K562 (cell line): Measurements from ENCODE around the gene NMRK2. TPM values are rescaled to one million over a fixed set of nuclear protein-coding genes. Genes with fewer than 3 reads are reported as not detected.

ENCODE experiments used
- BACH1 ChIP-seq: fragments of 200-800 bp; sonication (Bioruptor generic); IDR thresholded peaks from 2 replicates; pipeline ENCODE4 v1.6.1; 2016; ENCODE audit warnings: missing genetic modification characterization, missing compliant biosample characterization
- BHLHE40 ChIP-seq: IDR thresholded peaks from 2 replicates; pipeline ENCODE4 v1.6.1; 2011; ENCODE audit warnings: low read length, improper control_type of control experiment
- FOSL1 ChIP-seq: fragments of 200-800 bp; sonication (Bioruptor generic); conservative IDR thresholded peaks from 2 replicates; pipeline ENCODE4 v1.6.1; 2016; ENCODE audit warnings: missing genetic modification characterization, missing compliant biosample characterization
- GTF2E2 ChIP-seq: fragments of 200-800 bp; sonication (Bioruptor generic); IDR thresholded peaks from 2 replicates; pipeline ENCODE4 v1.6.1; 2016; ENCODE audit warnings: missing genetic modification characterization, missing compliant biosample characterization
- HMG20A ChIP-seq: fragments of 450-650 bp; formaldehyde crosslinking; conservative IDR thresholded peaks from 2 replicates; pipeline ENCODE4 v1.4.0; 2020; ENCODE audit warnings: mild to moderate bottlenecking, mixed read lengths
- HOXB6 ChIP-seq: fragments of 250-450 bp; sonication (Bioruptor Pico); IDR thresholded peaks from 2 replicates; pipeline ENCODE4 v1.5.1; 2022; ENCODE audit warnings: mild to moderate bottlenecking, borderline replicate concordance
- HSF4 ChIP-seq: fragments of 250-450 bp; sonication (Bioruptor Pico); IDR thresholded peaks from 2 replicates; pipeline ENCODE4 v2.1.2; 2022; ENCODE audit warnings: mild to moderate bottlenecking, moderate library complexity, borderline replicate concordance
- KLF6 ChIP-seq: fragments of 250-450 bp; sonication (Bioruptor Pico); IDR thresholded peaks from 2 replicates; pipeline ENCODE4 v1.4.0; 2020; ENCODE audit warnings: mild to moderate bottlenecking, moderate library complexity, borderline replicate concordance
- MEF2A ChIP-seq: IDR thresholded peaks from 2 replicates; pipeline ENCODE4 v1.6.1; 2011; ENCODE audit warnings: low read depth, mild to moderate bottlenecking, low read length, moderate library complexity; ENCODE audit not compliant: control insufficient read depth
- NCOA2 ChIP-seq, 2 experiments: fragments of 450-650 bp; IDR thresholded peaks; 2 replicates each; pipeline ENCODE4 v1.6.1; 2018; ENCODE audit warnings: mild to moderate bottlenecking in 2 of 2, moderate library complexity in 1 of 2; ENCODE audit not compliant: partially characterized antibody in 2 of 2
- NEUROD1 ChIP-seq: fragments of 150-350 bp; IDR thresholded peaks from 2 replicates; pipeline ENCODE4 v1.6.1; 2014; ENCODE audit warnings: borderline replicate concordance, low read length, low read depth; ENCODE audit not compliant: partially characterized antibody
- NONO ChIP-seq, 2 experiments: fragments of 200-400 bp in 1 of 2; fragments of 450-650 bp in 1 of 2; formaldehyde crosslinking in 1 of 2; IDR thresholded peaks; 2 replicates each; pipeline ENCODE4 v1.6.1; 2017; ENCODE audit warnings: low read depth in 2 of 2, mild to moderate bottlenecking in 2 of 2, moderate library complexity in 2 of 2, low read length in 1 of 2
- RNF2 ChIP-seq: sonication (generic); IDR thresholded peaks from 2 replicates; pipeline ENCODE4 v1.6.1; 2016
- SMAD2 ChIP-seq: fragments of 150-350 bp; IDR thresholded peaks from 2 replicates; pipeline ENCODE4 v1.6.1; 2014; ENCODE audit warnings: low read depth, mild to moderate bottlenecking, low read length
- SOX6 ChIP-seq: fragments of 450-650 bp; IDR thresholded peaks from 2 replicates; pipeline ENCODE4 v1.6.1; 2014; ENCODE audit warnings: mild to moderate bottlenecking
- YY1 ChIP-seq, 3 experiments: IDR thresholded peaks; 2 replicates each; pipeline ENCODE4 v1.6.1; 2011; ENCODE audit warnings: low read length in 2 of 3, mild to moderate bottlenecking in 2 of 3, moderate library complexity in 2 of 3, borderline replicate concordance in 1 of 3, control low read depth in 1 of 3, low read depth in 1 of 3; ENCODE audit not compliant: insufficient read depth in 3 of 3, insufficient replicate concordance in 2 of 3, control insufficient read depth in 1 of 3, insufficient read length in 1 of 3; ENCODE audit errors: extremely low read depth in 1 of 3
- ZC3H11A ChIP-seq: IDR thresholded peaks from 2 replicates; pipeline ENCODE4 v1.6.1; 2012; ENCODE audit warnings: low read depth, low read length, improper control_type of control experiment
- ZNF695 ChIP-seq: fragments of 450-650 bp; formaldehyde crosslinking; IDR thresholded peaks from 2 replicates; pipeline ENCODE4 v1.4.0; 2020; ENCODE audit warnings: mild to moderate bottlenecking, moderate library complexity
- polyA plus RNA-seq, 8 experiments: library from polyadenylated mRNA; depleted of rRNA in 4 of 8; stranded (reverse) in 5 of 8; unstranded in 3 of 8; fragments of >200 nt; fragmentation: Nextera tagmentation in 2 of 8; fragmentation: Illumina TruSeq in 1 of 8; extraction: Ambion mirVana in 2 of 8; extraction: Trizol in 1 of 8; gene quantifications; 2 replicates each; pipeline versions ENCODE4 v1.2.1 to v1.2.3, GENCODE V29; 2011 to 2014; ENCODE audit warnings: inconsistent platforms in 1 of 8, missing spikeins in 1 of 8
- total RNA-seq, 7 experiments: library from RNA; depleted of rRNA in 6 of 7; stranded (reverse); fragments of >200 nt in 6 of 7; fragmentation: Illumina TruSeq in 2 of 7; extraction: Trizol in 2 of 7; gene quantifications; 2 replicates each; pipeline versions ENCODE4 v1.2.1 to v1.2.3, GENCODE V29; 2011 to 2021; ENCODE audit warnings: low replicate concordance in 1 of 7
- TF ChIP-seq, protein P1 (sequence below): sonication (generic); formaldehyde crosslinking; IDR thresholded peaks from 2 replicates; pipeline ENCODE4 v1.8.0; 2022; ENCODE audit warnings: missing genetic modification reagents, mild to moderate bottlenecking, borderline replicate concordance
- TF ChIP-seq, protein P2 (sequence below): sonication (generic); formaldehyde crosslinking; IDR thresholded peaks from 2 replicates; pipeline ENCODE4 v1.8.0; 2022; ENCODE audit warnings: mild to moderate bottlenecking, missing genetic modification reagents

The NMRK2 gene
- total and polyA plus RNA-seq, 9 of the 15 experiments (the other 6 are each of a cell fraction or from before 2014, with no cell fraction given): not detected

DNA sequence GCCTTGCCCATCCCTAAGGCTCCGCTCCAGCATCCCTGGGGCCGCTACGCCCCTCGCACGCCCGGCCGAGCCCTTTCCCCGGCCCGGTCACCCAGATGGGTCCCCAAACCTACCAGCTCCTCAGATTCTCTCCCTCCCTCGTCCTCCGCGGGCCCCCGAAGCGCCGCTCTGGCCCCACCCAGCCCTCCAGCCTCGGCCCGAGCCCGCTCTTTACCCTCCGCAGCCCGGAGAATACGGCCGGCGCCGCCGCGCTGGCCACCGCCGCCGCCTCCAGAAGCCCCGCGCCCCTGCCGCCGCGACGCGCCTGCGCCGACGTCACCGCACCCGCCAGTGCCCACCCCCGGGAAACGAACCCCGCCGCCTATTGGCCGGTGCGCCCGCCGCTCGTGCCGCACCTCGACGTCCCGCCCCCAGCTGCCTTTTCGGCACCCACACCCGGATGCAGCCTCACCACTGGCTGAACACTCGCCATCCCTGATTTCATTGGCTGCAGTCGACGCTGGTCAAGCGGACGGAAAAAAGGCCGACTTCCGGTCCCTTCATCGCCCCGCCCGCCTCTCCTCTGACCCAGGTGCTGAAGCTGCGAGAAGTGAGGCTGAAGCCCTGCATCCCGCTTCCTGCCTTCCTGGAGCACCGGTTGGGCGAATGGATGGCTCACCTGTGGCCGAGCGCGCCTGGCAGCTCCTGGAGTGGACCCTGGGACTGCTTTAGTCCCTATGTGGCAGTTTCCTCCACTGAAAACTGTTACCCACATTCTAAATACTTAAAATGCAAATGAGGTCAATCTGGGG lies 38.1 kb downstream of the NMRK2 start, which contains the start of gene DAPK3 (continued):
- TF ChIP-seq HSF4 (CRISPR knock-in tag) (no peak), NEUROD1 (peak; percentile 96), SOX6 (no peak), GTF2E2 (tag) (no peak; the same call in 1 of the 2 replicates), YY1 (IDR thresholded peaks at IDR 0.05; ENCODE audit: borderline replicate concordance in 1 of 3, control insufficient read depth in 1 of 3, extremely low read depth in 1 of 3, insufficient read depth in 3 of 3, insufficient read length in 1 of 3, insufficient replicate concordance in 2 of 3, low read depth in 1 of 3, low read length in 2 of 3) (no peak), RNF2 (no peak), FOSL1 (tag) (no peak), NCOA2 (IDR thresholded peaks at IDR 0.05; ENCODE audit: partially characterized antibody in 2 of 2) (no peak), BHLHE40 (peak; percentile 92), SMAD2 (no peak), MEF2A (no peak), ZNF695 (no peak), KLF6 (no peak), NONO (IDR thresholded peaks at IDR 0.05; ENCODE audit: low read depth in 2 of 2, low read length in 1 of 2) (0 out of 4 replicates have a peak, but pooled peaks of 1 of the 2 experiments have one; percentile 33), BACH1 (no peak), HOXB6 (CRISPR knock-in tag) (no peak), HMG20A (CRISPR knock-in tag) (no peak), ZC3H11A (peak; percentile 17; the same call in 1 of the 2 replicates)
- TF ChIP-seq, protein P1, sequence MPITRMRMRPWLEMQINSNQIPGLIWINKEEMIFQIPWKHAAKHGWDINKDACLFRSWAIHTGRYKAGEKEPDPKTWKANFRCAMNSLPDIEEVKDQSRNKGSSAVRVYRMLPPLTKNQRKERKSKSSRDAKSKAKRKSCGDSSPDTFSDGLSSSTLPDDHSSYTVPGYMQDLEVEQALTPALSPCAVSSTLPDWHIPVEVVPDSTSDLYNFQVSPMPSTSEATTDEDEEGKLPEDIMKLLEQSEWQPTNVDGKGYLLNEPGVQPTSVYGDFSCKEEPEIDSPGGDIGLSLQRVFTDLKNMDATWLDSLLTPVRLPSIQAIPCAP (CRISPR knock-in tag): no peak
- TF ChIP-seq, protein P2, sequence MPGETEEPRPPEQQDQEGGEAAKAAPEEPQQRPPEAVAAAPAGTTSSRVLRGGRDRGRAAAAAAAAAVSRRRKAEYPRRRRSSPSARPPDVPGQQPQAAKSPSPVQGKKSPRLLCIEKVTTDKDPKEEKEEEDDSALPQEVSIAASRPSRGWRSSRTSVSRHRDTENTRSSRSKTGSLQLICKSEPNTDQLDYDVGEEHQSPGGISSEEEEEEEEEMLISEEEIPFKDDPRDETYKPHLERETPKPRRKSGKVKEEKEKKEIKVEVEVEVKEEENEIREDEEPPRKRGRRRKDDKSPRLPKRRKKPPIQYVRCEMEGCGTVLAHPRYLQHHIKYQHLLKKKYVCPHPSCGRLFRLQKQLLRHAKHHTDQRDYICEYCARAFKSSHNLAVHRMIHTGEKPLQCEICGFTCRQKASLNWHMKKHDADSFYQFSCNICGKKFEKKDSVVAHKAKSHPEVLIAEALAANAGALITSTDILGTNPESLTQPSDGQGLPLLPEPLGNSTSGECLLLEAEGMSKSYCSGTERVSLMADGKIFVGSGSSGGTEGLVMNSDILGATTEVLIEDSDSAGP (CRISPR knock-in tag): no peak
